Neural crest cell (in vitro differentiated cells): ENCODE data around the gene PTPRZ1. TPM values are rescaled to one million over a fixed set of nuclear protein-coding genes. Genes with fewer than 3 reads are reported as not detected.

ENCODE experiments used
- DNase-seq: peaks from one replicate; pipeline ENCODE4 v3.0.0; 2021; ENCODE audit warnings: low read depth, mixed read lengths, low spot score
- H3K27ac Mint-ChIP-seq: one replicate; pipeline ENCODE4 v1.8.0; 2021; ENCODE audit warnings: mild to moderate bottlenecking, mixed read lengths; ENCODE audit not compliant: unreplicated experiment
- H3K27me3 Mint-ChIP-seq: 2 replicates; pipeline ENCODE4 v1.8.0; 2021; ENCODE audit warnings: low read depth, mild to moderate bottlenecking, mixed read lengths
- H3K36me3 Mint-ChIP-seq: 2 replicates; pipeline ENCODE4 v1.8.0; 2021; ENCODE audit warnings: low read depth, mild to moderate bottlenecking, mixed read lengths
- H3K4me1 Mint-ChIP-seq: 2 replicates; pipeline ENCODE4 v1.8.0; 2021; ENCODE audit warnings: mixed read lengths
- H3K4me3 Mint-ChIP-seq: one replicate; pipeline ENCODE4 v1.8.0; 2021; ENCODE audit warnings: mild to moderate bottlenecking, mixed read lengths
- H3K9me3 Mint-ChIP-seq: 2 replicates; pipeline ENCODE4 v1.8.0; 2021; ENCODE audit warnings: mixed read lengths
- CTCF ChIP-seq: fragments of 200-600 bp; sonication (generic); conservative IDR thresholded peaks from 2 replicates; pipeline ENCODE4 v1.5.0; 2021; ENCODE audit warnings: antibody characterized with exemption, mild to moderate bottlenecking
- total RNA-seq: library from RNA; stranded (reverse); gene quantifications from 2 replicates; pipeline ENCODE4 v1.2.1, GENCODE V29; 2021

PTPRZ1 gene
- total RNA-seq, 1 donor from 2014 or later, result 202 TPM

GRCh38 chr7:122027058-122027457, 154.1 kb downstream of the PTPRZ1 start:
- Mint-ChIP-seq H3K4me1 (no peaks in the 10 kb centered on the region), H3K36me3 (peaks cover 10% of the 10 kb centered on the region), H3K9me3 (no peaks in the 10 kb centered on the region), H3K27ac (no peak overlapping the region), H3K27me3 (no peaks in the 10 kb centered on the region), H3K4me3 (no peak overlapping the region)
- no peak for TF ChIP-seq CTCF
- DNase-seq, result no peak

- Mint-ChIP-seq H3K4me1 (no peaks in the 10 kb centered on the region), H3K27ac (no peak overlapping the region), H3K9me3 (no peaks in the 10 kb centered on the region), H3K36me3 (peaks cover 15% of the 10 kb centered on the region), H3K27me3 (no peaks in the 10 kb centered on the region), H3K4me3 (no peak overlapping the region)
- TF ChIP-seq CTCF, result no peak
- no peak for DNase-seq
These were observed 160.7 kb downstream of the PTPRZ1 start for GRCh38 chr7:122033641-122034040.

GRCh38 chr7:122035876-122036275, 162.9 kb downstream of the PTPRZ1 start:
- Mint-ChIP-seq H3K27me3 (no peaks in the 10 kb centered on the region), H3K4me1 (no peaks in the 10 kb centered on the region), H3K36me3 (peaks cover 20% of the 10 kb centered on the region), H3K27ac (no peak overlapping the region), H3K4me3 (no peak overlapping the region), H3K9me3 (no peaks in the 10 kb centered on the region)
- DNase-seq, result no peak
- no peak for TF ChIP-seq CTCF

- DNase-seq, result no peak
- no peak overlapping the region for H3K27ac Mint-ChIP-seq
- no peaks in the 10 kb centered on the region for H3K27me3 Mint-ChIP-seq
- H3K4me3 Mint-ChIP-seq, result no peak overlapping the region
- TF ChIP-seq CTCF, result no peak
- H3K36me3 Mint-ChIP-seq, result peaks cover 32% of the 10 kb centered on the region
- no peaks in the 10 kb centered on the region for H3K9me3 Mint-ChIP-seq
- H3K4me1 Mint-ChIP-seq, result peaks cover 9% of the 10 kb centered on the region
These were observed 165.2 kb downstream of the PTPRZ1 start for GRCh38 chr7:122038134-122038533.

- no peak for TF ChIP-seq CTCF
- H3K4me1 Mint-ChIP-seq, result peaks cover 9% of the 10 kb centered on the region
- peak overlapping the region; percentile 47 for H3K27ac Mint-ChIP-seq
- no peak overlapping the region for H3K4me3 Mint-ChIP-seq
- H3K9me3 Mint-ChIP-seq, result no peaks in the 10 kb centered on the region
- peaks cover 36% of the 10 kb centered on the region for H3K36me3 Mint-ChIP-seq
- no peaks in the 10 kb centered on the region for H3K27me3 Mint-ChIP-seq
- no peak for DNase-seq
These were observed 165.9 kb downstream of the PTPRZ1 start for GRCh38 chr7:122038904-122039303.

GRCh38 chr7:122040147-122040546, 167.2 kb downstream of the PTPRZ1 start:
- H3K4me3 Mint-ChIP-seq, result no peak overlapping the region

More at GRCh38 chr7:122040147-122040546, 167.2 kb downstream of the PTPRZ1 start:
- Mint-ChIP-seq H3K9me3 (no peaks in the 10 kb centered on the region), H3K27ac (no peak overlapping the region), H3K36me3 (peaks cover 40% of the 10 kb centered on the region), H3K27me3 (no peaks in the 10 kb centered on the region), H3K4me1 (peaks cover 9% of the 10 kb centered on the region)
- TF ChIP-seq CTCF, result no peak
- no peak for DNase-seq
